ENCODE results near the gene ARHGAP42.

DNA sequence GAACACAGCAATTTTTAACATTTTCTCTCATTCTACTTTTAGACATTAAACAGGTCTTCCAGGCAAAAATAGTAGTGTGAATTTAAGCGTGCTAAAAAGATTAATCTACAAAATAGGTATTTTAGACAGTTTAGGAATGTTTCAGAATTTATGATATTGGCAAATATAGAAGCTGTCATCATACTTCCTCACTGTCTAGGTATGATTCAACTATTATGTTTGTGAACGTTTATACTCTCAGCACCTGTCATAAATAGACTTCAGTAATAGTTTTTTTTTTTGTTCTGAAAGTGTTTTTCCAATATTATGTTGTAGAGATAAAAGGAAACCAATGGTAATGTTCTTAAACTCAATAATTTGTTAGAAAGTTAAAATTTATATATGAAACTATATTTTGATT lies 103.0 kb downstream of the ARHGAP42 start:
- TF ChIP-seq, protein P1, sequence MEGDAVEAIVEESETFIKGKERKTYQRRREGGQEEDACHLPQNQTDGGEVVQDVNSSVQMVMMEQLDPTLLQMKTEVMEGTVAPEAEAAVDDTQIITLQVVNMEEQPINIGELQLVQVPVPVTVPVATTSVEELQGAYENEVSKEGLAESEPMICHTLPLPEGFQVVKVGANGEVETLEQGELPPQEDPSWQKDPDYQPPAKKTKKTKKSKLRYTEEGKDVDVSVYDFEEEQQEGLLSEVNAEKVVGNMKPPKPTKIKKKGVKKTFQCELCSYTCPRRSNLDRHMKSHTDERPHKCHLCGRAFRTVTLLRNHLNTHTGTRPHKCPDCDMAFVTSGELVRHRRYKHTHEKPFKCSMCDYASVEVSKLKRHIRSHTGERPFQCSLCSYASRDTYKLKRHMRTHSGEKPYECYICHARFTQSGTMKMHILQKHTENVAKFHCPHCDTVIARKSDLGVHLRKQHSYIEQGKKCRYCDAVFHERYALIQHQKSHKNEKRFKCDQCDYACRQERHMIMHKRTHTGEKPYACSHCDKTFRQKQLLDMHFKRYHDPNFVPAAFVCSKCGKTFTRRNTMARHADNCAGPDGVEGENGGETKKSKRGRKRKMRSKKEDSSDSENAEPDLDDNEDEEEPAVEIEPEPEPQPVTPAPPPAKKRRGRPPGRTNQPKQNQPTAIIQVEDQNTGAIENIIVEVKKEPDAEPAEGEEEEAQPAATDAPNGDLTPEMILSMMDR (IDR thresholded peaks at IDR 0.05; ENCODE audit: insufficient read depth, low read length, poor library complexity, severe bottlenecking), result no peak
- no peak for TF ChIP-seq EZH2phosphoT487 (conservative IDR thresholded peaks at IDR 0.05; ENCODE audit: low read length)

Data from SU-DHL-6 (cell line).